MCF 10A (cell line): ENCODE data around the gene PTGIS. TPM values are rescaled to one million over a fixed set of nuclear protein-coding genes. Genes with fewer than 3 reads are reported as not detected.

ENCODE experiments used
- BruUV-seq: library from RNA; stranded (reverse); fragments of 400-500 nt; replicated peaks from 2 replicates; lab custom pipeline; 2021; lab: Mats Ljungman, UMichigan
- CTCF ChIA-PET: fragments of 300-600 bp; sonication (Branson Sonifier 250); formaldehyde crosslinking; extraction: SDS; loops from one replicate; lab custom pipeline; 2021; ENCODE audit warnings: antibody characterized with exemption, inconsistent platforms; lab: Yijun Ruan, JAX
- POLR2A ChIA-PET: fragments of 300-600, 350-650 bp; sonication (Branson Sonifier 250); formaldehyde crosslinking; extraction: SDS; loops from one replicate; lab custom pipeline; 2020; ENCODE audit warnings: antibody characterized with exemption, inconsistent platforms; lab: Yijun Ruan, JAX
- DNase-seq: peaks from one replicate; pipeline ENCODE4 v3.0.0-alpha.2; 2018; ENCODE audit not compliant: unreplicated experiment
- H3K27ac Mint-ChIP-seq: one replicate; pipeline ENCODE4 v1.8.0; 2022; ENCODE audit warnings: mild to moderate bottlenecking, low read depth, mixed read lengths; ENCODE audit not compliant: unreplicated experiment
- H3K27me3 Mint-ChIP-seq: one replicate; pipeline ENCODE4 v1.8.0; 2022; ENCODE audit warnings: mixed read lengths; ENCODE audit not compliant: insufficient read depth, unreplicated experiment
- H3K36me3 Mint-ChIP-seq: one replicate; pipeline ENCODE4 v1.8.0; 2022; ENCODE audit warnings: mild to moderate bottlenecking, moderate library complexity, mixed read lengths; ENCODE audit not compliant: insufficient read depth, unreplicated experiment
- H3K4me1 Mint-ChIP-seq: one replicate; pipeline ENCODE4 v1.8.0; 2022; ENCODE audit warnings: mixed read lengths; ENCODE audit not compliant: insufficient read depth, unreplicated experiment
- H3K4me3 Mint-ChIP-seq: one replicate; pipeline ENCODE4 v1.8.0; 2022; ENCODE audit warnings: mild to moderate bottlenecking, moderate library complexity, mixed read lengths; ENCODE audit not compliant: unreplicated experiment
- H3K9me3 Mint-ChIP-seq: one replicate; pipeline ENCODE4 v1.8.0; 2022; ENCODE audit warnings: mixed read lengths; ENCODE audit not compliant: unreplicated experiment
- CTCF ChIP-seq: fragments of 200-600 bp; IDR thresholded peaks from one replicate; pipeline ENCODE4 v1.8.0; 2022; ENCODE audit warnings: antibody characterized with exemption, mild to moderate bottlenecking; ENCODE audit not compliant: unreplicated experiment
- intact Hi-C: fragments of 100-400 bp; cut with micrococcal nuclease; formaldehyde crosslinking; loops from 2 replicates; pipeline ENCODE4 v1.14.1; 2022
- total RNA-seq: library from RNA; stranded (reverse); gene quantifications from 2 replicates; pipeline ENCODE4 v1.2.3, GENCODE V29; 2022

PTGIS gene
- total RNA-seq, 1 experiment from 2014 or later = not detected

GRCh38 chr20:49603209-49603627 is 35.3 kb upstream of the PTGIS start:
- peaks cover 13% of the 10 kb centered on the region for H3K4me1 Mint-ChIP-seq
- H3K9me3 Mint-ChIP-seq = no peaks in the 10 kb centered on the region
- no peak overlapping the region for H3K27ac Mint-ChIP-seq
- ChIA-PET POLR2A (interaction anchor here (0.7 to 1.1 kb wide), 3 partner anchors 9 to 322 kb away, joined by 3 to 4 read pairs (median 4); partner anchors contain the start of gene SLC9A8), CTCF (interaction anchor here (1.4 to 14.3 kb wide), 4 partner anchors 42 to 239 kb away, joined by 4 to 411 read pairs (median 180); no protein-coding TSS in a partner anchor)
- no peaks in the 10 kb centered on the region for H3K27me3 Mint-ChIP-seq
- TF ChIP-seq CTCF = no peak
- no peaks in the 10 kb centered on the region for H3K36me3 Mint-ChIP-seq
- intact Hi-C loops = no loop called here
- no TSS peak for BruUV-seq
- H3K4me3 Mint-ChIP-seq = no peak overlapping the region
- DNase-seq = no peak

DNA sequence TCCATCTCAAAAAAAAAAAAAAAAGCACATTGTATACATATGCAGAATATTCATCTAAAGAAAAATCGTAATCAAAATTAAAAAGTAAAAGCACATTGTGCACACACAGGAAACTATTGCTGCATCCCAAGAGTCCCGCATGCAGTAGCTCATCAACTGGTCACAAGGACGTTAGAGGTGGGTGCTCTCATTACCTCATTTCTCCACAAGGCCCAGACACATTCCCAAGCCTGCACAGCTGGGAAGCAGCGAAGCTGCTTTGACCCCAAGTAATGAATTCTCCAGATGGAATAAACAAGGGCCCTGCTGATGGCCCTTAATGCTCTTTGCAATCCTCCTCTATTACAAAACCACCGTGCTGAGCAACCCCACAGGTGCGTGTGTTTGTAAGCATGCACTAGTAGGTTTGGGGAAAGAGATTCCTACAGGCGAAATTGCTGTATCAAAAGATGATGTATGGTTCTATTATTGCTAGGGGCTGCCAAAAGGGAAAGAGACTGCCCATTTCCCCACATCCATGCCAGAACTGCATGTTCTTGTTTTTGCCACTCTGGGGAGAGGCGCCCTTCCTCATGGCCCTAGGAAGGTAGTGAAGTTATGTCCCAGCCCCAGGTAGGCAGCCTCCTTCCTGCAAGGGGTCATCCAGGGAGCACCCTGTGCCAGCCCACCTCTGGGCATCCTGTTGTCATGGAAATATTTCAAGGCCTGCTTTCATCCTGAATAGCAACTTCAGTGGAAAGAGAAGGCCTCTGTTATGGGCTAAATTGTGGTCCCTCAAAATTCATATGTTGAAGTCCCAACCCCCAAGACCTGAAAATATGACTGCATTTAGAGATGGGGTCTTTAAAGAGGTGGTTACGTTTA is 34.6 kb upstream of the PTGIS start:
- Mint-ChIP-seq H3K36me3 (no peaks in the 10 kb centered on the region), H3K27me3 (no peaks in the 10 kb centered on the region), H3K9me3 (no peaks in the 10 kb centered on the region), H3K4me1 (peaks cover 13% of the 10 kb centered on the region), H3K27ac (no peak overlapping the region), H3K4me3 (no peak overlapping the region)
- intact Hi-C loops = no loop called here
- ChIA-PET POLR2A (interaction anchor here (0.7 kb wide), 2 partner anchors 210 to 321 kb away, joined by 4 read pairs; partner anchors contain the start of gene SLC9A8), CTCF (interaction anchor here (0.5 to 14.2 kb wide), 8 partner anchors 8 to 252 kb away, joined by 3 to 411 read pairs (median 4); no protein-coding TSS in a partner anchor)
- TF ChIP-seq CTCF = no peak
- BruUV-seq = no TSS peak
- DNase-seq = no peak

DNA sequence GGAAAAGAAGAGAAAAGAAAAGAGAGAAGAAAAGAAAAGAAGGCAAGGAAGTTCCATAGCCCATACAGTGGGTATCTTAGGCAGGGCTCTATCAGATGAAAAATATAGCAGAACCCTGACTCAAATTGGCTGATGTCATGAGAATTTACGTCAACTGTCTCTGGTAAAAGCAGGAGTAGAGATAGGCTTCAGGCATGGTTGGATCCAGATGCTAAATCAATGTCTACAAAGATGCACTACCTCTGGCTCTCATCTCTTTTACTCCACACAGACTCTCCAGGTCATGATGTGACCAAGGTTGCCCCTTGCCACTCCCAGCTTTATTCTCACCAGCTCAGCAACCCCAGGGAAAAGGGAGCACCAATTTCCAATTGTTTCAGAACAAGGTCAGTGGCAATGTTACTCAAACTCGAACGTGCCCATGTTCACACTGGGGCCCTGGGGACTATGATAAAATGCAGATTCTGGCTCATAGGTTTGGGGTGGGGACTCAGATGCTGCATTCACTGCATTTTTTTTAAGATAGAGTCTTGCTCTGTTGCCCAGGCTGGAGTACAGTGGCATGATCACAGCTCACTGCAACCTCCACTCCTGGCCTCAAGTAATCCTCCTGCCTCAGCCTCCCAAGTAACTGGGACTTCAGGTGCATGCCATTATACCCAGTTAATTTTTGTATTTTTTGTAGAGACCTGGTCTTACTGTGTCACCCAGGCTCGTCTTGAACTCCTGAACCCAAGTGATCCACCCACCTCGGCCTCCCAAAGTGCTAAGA is 33.4 kb upstream of the PTGIS start:
- BruUV-seq = no TSS peak
- POLR2A ChIA-PET = interaction anchor here (0.6 to 1.2 kb wide), 4 partner anchors 44 to 258 kb away, joined by 3 to 5 read pairs (median 3); no protein-coding TSS in a partner anchor
- TF ChIP-seq CTCF = no peak
- no peaks in the 10 kb centered on the region for H3K9me3 Mint-ChIP-seq
- no peak for DNase-seq
- H3K27me3 Mint-ChIP-seq = no peaks in the 10 kb centered on the region
- no peaks in the 10 kb centered on the region for H3K36me3 Mint-ChIP-seq
- peaks cover 13% of the 10 kb centered on the region for H3K4me1 Mint-ChIP-seq
- H3K27ac Mint-ChIP-seq = no peak overlapping the region
- CTCF ChIA-PET = interaction anchor here (0.6 to 14.2 kb wide), 7 partner anchors 9 to 253 kb away, joined by 3 to 411 read pairs (median 3); no protein-coding TSS in a partner anchor
- no peak overlapping the region for H3K4me3 Mint-ChIP-seq
- intact Hi-C loops = no loop called here

DNA sequence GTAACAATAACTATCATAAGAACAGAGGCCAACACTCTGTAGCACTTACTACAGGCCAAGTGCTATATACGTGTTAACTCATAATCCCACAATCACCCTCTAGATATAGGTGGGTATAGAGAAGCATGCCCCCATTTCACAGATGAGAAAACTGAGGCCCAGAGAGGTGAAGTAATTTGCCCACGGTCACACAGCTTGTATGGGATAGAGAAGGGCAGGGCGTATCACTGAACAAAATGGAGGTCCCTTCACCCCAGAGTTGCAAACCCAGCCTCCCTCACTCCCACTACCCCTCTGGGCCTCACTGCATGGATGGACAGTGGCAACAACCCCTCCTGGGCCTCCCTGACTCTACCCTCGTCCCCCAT is 31.8 kb upstream of the PTGIS start:
- no peaks in the 10 kb centered on the region for H3K36me3 Mint-ChIP-seq
- no peak overlapping the region for H3K4me3 Mint-ChIP-seq
- peaks cover 13% of the 10 kb centered on the region for H3K4me1 Mint-ChIP-seq
- intact Hi-C loops = no loop called here
- CTCF ChIA-PET = interaction anchor here (0.9 to 14.2 kb wide), 3 partner anchors 9 to 247 kb away, joined by 3 to 411 read pairs (median 3); no protein-coding TSS in a partner anchor
- no TSS peak for BruUV-seq
- H3K9me3 Mint-ChIP-seq = no peaks in the 10 kb centered on the region
- no peak for TF ChIP-seq CTCF
- no peak overlapping the region for H3K27ac Mint-ChIP-seq
- POLR2A ChIA-PET = no interaction called here
- no peak for DNase-seq
- no peaks in the 10 kb centered on the region for H3K27me3 Mint-ChIP-seq
